GM12878 (cell line): ENCODE measurements around the gene DCAF4L1. TPM values are rescaled to one million over a fixed set of nuclear protein-coding genes. Genes with fewer than 3 reads are reported as not detected.

ENCODE experiments used
- BHLHE40 ChIP-seq, 2 experiments: fragments of 450-650 bp in 1 of 2; IDR thresholded peaks; 2 replicates each; pipeline ENCODE4 v1.6.1; 2011 to 2017; ENCODE audit warnings: low read depth in 2 of 2, borderline replicate concordance in 1 of 2, improper control_type of control experiment in 1 of 2, low read length in 1 of 2, mild to moderate bottlenecking in 1 of 2
- CBX3 ChIP-seq: fragments of 200-600 bp; sonication (generic); IDR thresholded peaks from 2 replicates; pipeline ENCODE4 v1.6.1; 2016; ENCODE audit warnings: low read depth, borderline replicate concordance
- CEBPB ChIP-seq, 2 experiments: fragments of 150-350 bp in 1 of 2; IDR thresholded peaks; 2 replicates each; pipeline ENCODE4 v1.6.1; 2012 to 2014; ENCODE audit warnings: low read depth in 2 of 2, low read length in 2 of 2, borderline replicate concordance in 1 of 2, inconsistent platforms in 1 of 2
- GABPA ChIP-seq: IDR thresholded peaks from 2 replicates; pipeline ENCODE4 v1.6.1; 2014; ENCODE audit warnings: antibody characterized with exemption, low read depth, mild to moderate bottlenecking, inconsistent platforms
- IKZF1 ChIP-seq: fragments of 450-650 bp; conservative IDR thresholded peaks from 2 replicates; pipeline ENCODE4 v1.6.1; 2017; ENCODE audit warnings: antibody characterized with exemption, mild to moderate bottlenecking
- KAT2A ChIP-seq: conservative IDR thresholded peaks from 2 replicates; pipeline ENCODE4 v1.6.1; 2011; ENCODE audit warnings: low read depth, low read length; ENCODE audit not compliant: control insufficient read depth
- MXI1 ChIP-seq: fragments of 150-350 bp; IDR thresholded peaks from 2 replicates; pipeline ENCODE4 v1.6.1; 2011; ENCODE audit warnings: low read depth, mild to moderate bottlenecking, inconsistent platforms, low read length, improper control_type of control experiment
- MYC ChIP-seq: IDR thresholded peaks from 2 replicates; pipeline ENCODE4 v1.6.1; 2011; ENCODE audit warnings: mild to moderate bottlenecking, low read length, moderate library complexity, inconsistent platforms; ENCODE audit not compliant: insufficient read depth, insufficient replicate concordance, insufficient read length, severe bottlenecking
- NFIC ChIP-seq: IDR thresholded peaks from 2 replicates; pipeline ENCODE4 v1.6.1; 2012; ENCODE audit warnings: low read depth, mild to moderate bottlenecking, inconsistent platforms, low read length, moderate library complexity
- POLR2A ChIP-seq: IDR thresholded peaks from 2 replicates; pipeline ENCODE4 v1.6.1; 2011; ENCODE audit warnings: low read depth, mild to moderate bottlenecking, low read length
- SIN3A ChIP-seq: IDR thresholded peaks from 2 replicates; pipeline ENCODE4 v1.6.1; 2012; ENCODE audit warnings: low read depth, low read length, improper control_type of control experiment
- STAT1 ChIP-seq: fragments of 450-650 bp; conservative IDR thresholded peaks from 2 replicates; pipeline ENCODE4 v1.6.1; 2014; ENCODE audit warnings: antibody characterized with exemption, mild to moderate bottlenecking
- ZNF384 ChIP-seq: IDR thresholded peaks from 2 replicates; pipeline ENCODE4 v1.6.1; 2012; ENCODE audit warnings: low read depth, mild to moderate bottlenecking, low read length, improper control_type of control experiment, borderline replicate concordance
- polyA plus RNA-seq, 11 experiments: library from polyadenylated mRNA; depleted of rRNA in 4 of 11; unstranded in 6 of 11; stranded (reverse) in 5 of 11; fragments of >200 nt; fragmentation: Nextera tagmentation in 4 of 11; fragmentation: Illumina TruSeq in 1 of 11; extraction: Ambion mirVana in 4 of 11; extraction: Trizol in 1 of 11; gene quantifications; 1 replicate in 1 of 11; 2 replicates in 10 of 11; pipeline versions ENCODE4 v1.2.1 to v1.2.3, GENCODE V29; 2011 to 2016; ENCODE audit warnings: inconsistent platforms in 2 of 11, missing spikeins in 2 of 11, low read depth in 1 of 11
- total RNA-seq, 4 experiments: library from RNA; depleted of rRNA in 3 of 4; stranded (reverse); fragments of >200 nt in 3 of 4; fragmentation: Illumina TruSeq in 1 of 4; extraction: Trizol in 1 of 4; gene quantifications; 2 replicates each; pipeline versions ENCODE4 v1.2.1 to v1.2.3, GENCODE V29; 2013 to 2021
- TF ChIP-seq, protein P1 (sequence below): IDR thresholded peaks from 2 replicates; pipeline ENCODE4 v1.6.1; 2012; ENCODE audit warnings: improper control_type of control experiment, low read depth, low read length; ENCODE audit not compliant: insufficient replicate concordance
- TF ChIP-seq, protein P2 (sequence below): IDR thresholded peaks from 2 replicates; pipeline ENCODE4 v1.6.1; 2011; ENCODE audit warnings: borderline replicate concordance, low read depth, mild to moderate bottlenecking, moderate library complexity, low read length; ENCODE audit not compliant: insufficient read depth, poor library complexity, severe bottlenecking
- TF ChIP-seq, protein P3 (sequence below): fragments of 450-650 bp; formaldehyde crosslinking; IDR thresholded peaks from 2 replicates; pipeline ENCODE4 v1.4.0; 2022; ENCODE audit warnings: mild to moderate bottlenecking, moderate library complexity
- TF ChIP-seq, protein P4 (sequence below): IDR thresholded peaks from 2 replicates; pipeline ENCODE4 v1.6.1; 2011; ENCODE audit warnings: low read depth, low read length, improper control_type of control experiment, borderline replicate concordance

The DCAF4L1 gene
- total and polyA plus RNA-seq, 10 of the 15 experiments (the other 5 are each of a cell fraction or from before 2014, with no cell fraction given), result 0.04 to 0.48 (median 0.18) TPM

DNA sequence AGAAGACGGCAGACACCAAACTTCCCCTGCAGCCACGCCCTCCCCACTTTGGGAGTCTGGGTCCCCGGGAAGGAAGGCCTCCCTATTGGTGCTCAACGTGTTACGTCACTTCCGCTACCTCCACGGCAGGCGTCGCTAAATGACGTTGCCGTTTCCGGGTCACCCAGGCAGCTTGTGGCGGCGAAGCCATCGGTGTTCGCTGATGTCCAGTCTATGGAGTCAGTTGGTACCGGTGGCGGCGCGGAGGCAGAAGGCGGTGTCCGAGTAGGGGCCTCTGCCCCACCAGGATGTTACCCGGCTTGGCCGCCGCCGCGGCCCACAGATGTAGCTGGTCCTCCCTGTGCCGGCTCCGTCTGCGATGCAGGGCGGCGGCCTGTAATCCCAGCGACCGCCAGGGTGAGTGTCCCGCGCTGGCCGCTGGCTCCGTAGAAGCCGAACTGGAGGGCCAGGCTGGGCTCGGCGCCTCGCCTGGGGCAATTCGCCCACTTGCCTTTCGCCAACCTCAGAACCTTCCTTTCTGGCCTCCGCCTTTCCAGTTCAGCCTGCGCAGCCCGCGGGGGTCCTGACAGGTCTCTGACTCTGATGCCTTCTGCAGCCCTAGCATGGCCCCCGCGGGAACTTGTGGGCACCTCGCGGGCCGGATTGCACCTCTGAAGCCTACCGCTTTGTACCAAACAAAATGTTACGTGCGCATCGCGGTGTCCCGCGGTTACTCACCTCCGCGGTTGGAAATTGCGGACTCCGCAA lies 9.0 kb downstream of the DCAF4L1 start, which contains the start of gene SLC30A9 (continued):
- TF ChIP-seq, protein P1, sequence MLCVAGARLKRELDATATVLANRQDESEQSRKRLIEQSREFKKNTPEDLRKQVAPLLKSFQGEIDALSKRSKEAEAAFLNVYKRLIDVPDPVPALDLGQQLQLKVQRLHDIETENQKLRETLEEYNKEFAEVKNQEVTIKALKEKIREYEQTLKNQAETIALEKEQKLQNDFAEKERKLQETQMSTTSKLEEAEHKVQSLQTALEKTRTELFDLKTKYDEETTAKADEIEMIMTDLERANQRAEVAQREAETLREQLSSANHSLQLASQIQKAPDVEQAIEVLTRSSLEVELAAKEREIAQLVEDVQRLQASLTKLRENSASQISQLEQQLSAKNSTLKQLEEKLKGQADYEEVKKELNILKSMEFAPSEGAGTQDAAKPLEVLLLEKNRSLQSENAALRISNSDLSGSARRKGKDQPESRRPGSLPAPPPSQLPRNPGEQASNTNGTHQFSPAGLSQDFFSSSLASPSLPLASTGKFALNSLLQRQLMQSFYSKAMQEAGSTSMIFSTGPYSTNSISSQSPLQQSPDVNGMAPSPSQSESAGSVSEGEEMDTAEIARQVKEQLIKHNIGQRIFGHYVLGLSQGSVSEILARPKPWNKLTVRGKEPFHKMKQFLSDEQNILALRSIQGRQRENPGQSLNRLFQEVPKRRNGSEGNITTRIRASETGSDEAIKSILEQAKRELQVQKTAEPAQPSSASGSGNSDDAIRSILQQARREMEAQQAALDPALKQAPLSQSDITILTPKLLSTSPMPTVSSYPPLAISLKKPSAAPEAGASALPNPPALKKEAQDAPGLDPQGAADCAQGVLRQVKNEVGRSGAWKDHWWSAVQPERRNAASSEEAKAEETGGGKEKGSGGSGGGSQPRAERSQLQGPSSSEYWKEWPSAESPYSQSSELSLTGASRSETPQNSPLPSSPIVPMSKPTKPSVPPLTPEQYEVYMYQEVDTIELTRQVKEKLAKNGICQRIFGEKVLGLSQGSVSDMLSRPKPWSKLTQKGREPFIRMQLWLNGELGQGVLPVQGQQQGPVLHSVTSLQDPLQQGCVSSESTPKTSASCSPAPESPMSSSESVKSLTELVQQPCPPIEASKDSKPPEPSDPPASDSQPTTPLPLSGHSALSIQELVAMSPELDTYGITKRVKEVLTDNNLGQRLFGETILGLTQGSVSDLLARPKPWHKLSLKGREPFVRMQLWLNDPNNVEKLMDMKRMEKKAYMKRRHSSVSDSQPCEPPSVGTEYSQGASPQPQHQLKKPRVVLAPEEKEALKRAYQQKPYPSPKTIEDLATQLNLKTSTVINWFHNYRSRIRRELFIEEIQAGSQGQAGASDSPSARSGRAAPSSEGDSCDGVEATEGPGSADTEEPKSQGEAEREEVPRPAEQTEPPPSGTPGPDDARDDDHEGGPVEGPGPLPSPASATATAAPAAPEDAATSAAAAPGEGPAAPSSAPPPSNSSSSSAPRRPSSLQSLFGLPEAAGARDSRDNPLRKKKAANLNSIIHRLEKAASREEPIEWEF, result no peak
- TF ChIP-seq GABPA, result peak; percentile 90
- peak; percentile 80 for TF ChIP-seq IKZF1
- TF ChIP-seq MYC, result no peak
- TF ChIP-seq, protein P2, sequence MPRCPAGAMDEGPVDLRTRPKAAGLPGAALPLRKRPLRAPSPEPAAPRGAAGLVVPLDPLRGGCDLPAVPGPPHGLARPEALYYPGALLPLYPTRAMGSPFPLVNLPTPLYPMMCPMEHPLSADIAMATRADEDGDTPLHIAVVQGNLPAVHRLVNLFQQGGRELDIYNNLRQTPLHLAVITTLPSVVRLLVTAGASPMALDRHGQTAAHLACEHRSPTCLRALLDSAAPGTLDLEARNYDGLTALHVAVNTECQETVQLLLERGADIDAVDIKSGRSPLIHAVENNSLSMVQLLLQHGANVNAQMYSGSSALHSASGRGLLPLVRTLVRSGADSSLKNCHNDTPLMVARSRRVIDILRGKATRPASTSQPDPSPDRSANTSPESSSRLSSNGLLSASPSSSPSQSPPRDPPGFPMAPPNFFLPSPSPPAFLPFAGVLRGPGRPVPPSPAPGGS, result no peak
- no peak for TF ChIP-seq MXI1
- peak; percentile 46 to 69; a peak in 3 of 4 replicates for TF ChIP-seq BHLHE40 (IDR thresholded peaks at IDR 0.05; ENCODE audit: borderline replicate concordance in 1 of 2, low read depth in 2 of 2, low read length in 1 of 2)
- no peak for TF ChIP-seq KAT2A
- TF ChIP-seq, protein P3, sequence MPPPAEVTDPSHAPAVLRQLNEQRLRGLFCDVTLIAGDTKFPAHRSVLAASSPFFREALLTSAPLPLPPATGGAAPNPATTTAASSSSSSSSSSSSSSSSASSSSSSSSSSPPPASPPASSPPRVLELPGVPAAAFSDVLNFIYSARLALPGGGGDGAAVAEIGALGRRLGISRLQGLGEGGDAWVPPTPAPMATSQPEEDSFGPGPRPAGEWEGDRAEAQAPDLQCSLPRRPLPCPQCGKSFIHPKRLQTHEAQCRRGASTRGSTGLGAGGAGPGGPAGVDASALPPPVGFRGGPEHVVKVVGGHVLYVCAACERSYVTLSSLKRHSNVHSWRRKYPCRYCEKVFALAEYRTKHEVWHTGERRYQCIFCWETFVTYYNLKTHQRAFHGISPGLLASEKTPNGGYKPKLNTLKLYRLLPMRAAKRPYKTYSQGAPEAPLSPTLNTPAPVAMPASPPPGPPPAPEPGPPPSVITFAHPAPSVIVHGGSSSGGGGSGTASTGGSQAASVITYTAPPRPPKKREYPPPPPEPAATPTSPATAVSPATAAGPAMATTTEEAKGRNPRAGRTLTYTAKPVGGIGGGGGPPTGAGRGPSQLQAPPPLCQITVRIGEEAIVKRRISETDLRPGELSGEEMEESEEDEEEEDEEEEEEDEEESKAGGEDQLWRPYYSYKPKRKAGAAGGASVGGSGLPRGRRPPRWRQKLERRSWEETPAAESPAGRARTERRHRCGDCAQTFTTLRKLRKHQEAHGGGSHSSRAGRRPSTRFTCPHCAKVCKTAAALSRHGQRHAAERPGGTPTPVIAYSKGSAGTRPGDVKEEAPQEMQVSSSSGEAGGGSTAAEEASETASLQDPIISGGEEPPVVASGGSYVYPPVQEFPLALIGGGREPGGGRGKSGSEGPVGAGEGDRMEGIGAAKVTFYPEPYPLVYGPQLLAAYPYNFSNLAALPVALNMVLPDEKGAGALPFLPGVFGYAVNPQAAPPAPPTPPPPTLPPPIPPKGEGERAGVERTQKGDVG, result no peak
- peak; percentile 81; the same call in 1 of the 2 replicates for TF ChIP-seq STAT1
- no peak for TF ChIP-seq ZNF384
- no peak for TF ChIP-seq CEBPB (IDR thresholded peaks at IDR 0.05; ENCODE audit: borderline replicate concordance in 1 of 2, low read depth in 2 of 2, low read length in 2 of 2)
- no peak for TF ChIP-seq NFIC
- TF ChIP-seq, protein P4, sequence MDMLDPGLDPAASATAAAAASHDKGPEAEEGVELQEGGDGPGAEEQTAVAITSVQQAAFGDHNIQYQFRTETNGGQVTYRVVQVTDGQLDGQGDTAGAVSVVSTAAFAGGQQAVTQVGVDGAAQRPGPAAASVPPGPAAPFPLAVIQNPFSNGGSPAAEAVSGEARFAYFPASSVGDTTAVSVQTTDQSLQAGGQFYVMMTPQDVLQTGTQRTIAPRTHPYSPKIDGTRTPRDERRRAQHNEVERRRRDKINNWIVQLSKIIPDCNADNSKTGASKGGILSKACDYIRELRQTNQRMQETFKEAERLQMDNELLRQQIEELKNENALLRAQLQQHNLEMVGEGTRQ, result no peak
- TF ChIP-seq POLR2A, result peak; percentile 96
- 0 out of 2 replicates have a peak, but pooled peaks have one; percentile 54 for TF ChIP-seq SIN3A
- no peak for TF ChIP-seq CBX3
